Glutamatergic neuron (in vitro differentiated cells): Measurements from ENCODE around the gene SLC23A1. TPM values are rescaled to one million over a fixed set of nuclear protein-coding genes. Genes with fewer than 3 reads are reported as not detected.

Experiments used
- DNase-seq: peaks from one replicate; pipeline ENCODE4 v3.0.0; 2022
- H3K27ac Mint-ChIP-seq: one replicate; pipeline ENCODE4 v1.8.0; 2020; ENCODE audit warnings: mild to moderate bottlenecking, mixed read lengths, inconsistent platforms; ENCODE audit not compliant: unreplicated experiment
- H3K27me3 Mint-ChIP-seq: one replicate; pipeline ENCODE4 v1.8.0; 2020; ENCODE audit warnings: mild to moderate bottlenecking, moderate library complexity, mixed read lengths, inconsistent platforms; ENCODE audit not compliant: unreplicated experiment
- H3K36me3 Mint-ChIP-seq: one replicate; pipeline ENCODE4 v1.8.0; 2020; ENCODE audit warnings: mild to moderate bottlenecking, mixed read lengths, inconsistent platforms; ENCODE audit not compliant: unreplicated experiment
- H3K4me1 Mint-ChIP-seq: one replicate; pipeline ENCODE4 v1.8.0; 2020; ENCODE audit warnings: mild to moderate bottlenecking, low read depth, mixed read lengths, inconsistent platforms; ENCODE audit not compliant: unreplicated experiment
- H3K4me3 Mint-ChIP-seq: one replicate; pipeline ENCODE4 v1.8.0; 2020; ENCODE audit warnings: mild to moderate bottlenecking, mixed read lengths, inconsistent platforms; ENCODE audit not compliant: unreplicated experiment
- H3K9me3 Mint-ChIP-seq: one replicate; pipeline ENCODE4 v1.8.0; 2020; ENCODE audit warnings: mild to moderate bottlenecking, moderate library complexity, mixed read lengths, inconsistent platforms; ENCODE audit not compliant: unreplicated experiment
- total RNA-seq: library from RNA; stranded (reverse); fragmentation: NEBNext Ultra II Directional; extraction: Animal tissue kit (Norgen Biotek cat#: 25700); gene quantifications from one replicate; pipeline ENCODE4 v1.2.1, GENCODE V29; 2021; ENCODE audit not compliant: unreplicated experiment
- TF ChIP-seq, protein P1 (sequence below): fragments of 200-600 bp; sonication (generic); IDR thresholded peaks from one replicate; pipeline ENCODE4 v1.5.0; 2021; ENCODE audit not compliant: partially characterized antibody, unreplicated experiment

The SLC23A1 gene
- total RNA-seq, 1 donor from 2014 or later = not detected

DNA sequence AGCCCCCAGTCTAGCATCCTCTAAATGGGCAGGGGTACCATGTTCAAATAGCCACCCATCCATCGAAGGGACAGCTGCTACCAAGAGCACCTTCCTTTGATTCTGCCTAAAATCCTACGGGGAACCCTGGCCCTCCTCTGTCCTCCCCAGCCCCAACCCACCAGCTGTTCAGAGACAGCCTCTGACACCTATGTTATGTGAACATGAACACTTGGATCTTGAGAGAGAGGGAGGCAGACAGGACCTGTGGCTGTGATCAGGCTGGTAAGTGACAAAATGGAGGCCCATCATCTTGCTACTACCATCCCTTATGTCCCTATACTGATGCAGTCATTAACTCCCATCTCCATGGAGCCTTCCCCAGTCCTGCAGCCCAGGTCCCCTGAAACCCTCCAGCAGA lies 8.2 kb downstream of the SLC23A1 start:
- Mint-ChIP-seq H3K9me3 (peaks cover 4% of the 10 kb centered on the region), H3K4me3 (no peak overlapping the region), H3K27me3 (peaks cover under 1% of the 10 kb centered on the region), H3K27ac (peak overlapping the region; percentile 38), H3K36me3 (no peaks in the 10 kb centered on the region), H3K4me1 (no peaks in the 10 kb centered on the region)
- DNase-seq = no peak
- TF ChIP-seq, protein P1, sequence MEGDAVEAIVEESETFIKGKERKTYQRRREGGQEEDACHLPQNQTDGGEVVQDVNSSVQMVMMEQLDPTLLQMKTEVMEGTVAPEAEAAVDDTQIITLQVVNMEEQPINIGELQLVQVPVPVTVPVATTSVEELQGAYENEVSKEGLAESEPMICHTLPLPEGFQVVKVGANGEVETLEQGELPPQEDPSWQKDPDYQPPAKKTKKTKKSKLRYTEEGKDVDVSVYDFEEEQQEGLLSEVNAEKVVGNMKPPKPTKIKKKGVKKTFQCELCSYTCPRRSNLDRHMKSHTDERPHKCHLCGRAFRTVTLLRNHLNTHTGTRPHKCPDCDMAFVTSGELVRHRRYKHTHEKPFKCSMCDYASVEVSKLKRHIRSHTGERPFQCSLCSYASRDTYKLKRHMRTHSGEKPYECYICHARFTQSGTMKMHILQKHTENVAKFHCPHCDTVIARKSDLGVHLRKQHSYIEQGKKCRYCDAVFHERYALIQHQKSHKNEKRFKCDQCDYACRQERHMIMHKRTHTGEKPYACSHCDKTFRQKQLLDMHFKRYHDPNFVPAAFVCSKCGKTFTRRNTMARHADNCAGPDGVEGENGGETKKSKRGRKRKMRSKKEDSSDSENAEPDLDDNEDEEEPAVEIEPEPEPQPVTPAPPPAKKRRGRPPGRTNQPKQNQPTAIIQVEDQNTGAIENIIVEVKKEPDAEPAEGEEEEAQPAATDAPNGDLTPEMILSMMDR = no peak

DNA sequence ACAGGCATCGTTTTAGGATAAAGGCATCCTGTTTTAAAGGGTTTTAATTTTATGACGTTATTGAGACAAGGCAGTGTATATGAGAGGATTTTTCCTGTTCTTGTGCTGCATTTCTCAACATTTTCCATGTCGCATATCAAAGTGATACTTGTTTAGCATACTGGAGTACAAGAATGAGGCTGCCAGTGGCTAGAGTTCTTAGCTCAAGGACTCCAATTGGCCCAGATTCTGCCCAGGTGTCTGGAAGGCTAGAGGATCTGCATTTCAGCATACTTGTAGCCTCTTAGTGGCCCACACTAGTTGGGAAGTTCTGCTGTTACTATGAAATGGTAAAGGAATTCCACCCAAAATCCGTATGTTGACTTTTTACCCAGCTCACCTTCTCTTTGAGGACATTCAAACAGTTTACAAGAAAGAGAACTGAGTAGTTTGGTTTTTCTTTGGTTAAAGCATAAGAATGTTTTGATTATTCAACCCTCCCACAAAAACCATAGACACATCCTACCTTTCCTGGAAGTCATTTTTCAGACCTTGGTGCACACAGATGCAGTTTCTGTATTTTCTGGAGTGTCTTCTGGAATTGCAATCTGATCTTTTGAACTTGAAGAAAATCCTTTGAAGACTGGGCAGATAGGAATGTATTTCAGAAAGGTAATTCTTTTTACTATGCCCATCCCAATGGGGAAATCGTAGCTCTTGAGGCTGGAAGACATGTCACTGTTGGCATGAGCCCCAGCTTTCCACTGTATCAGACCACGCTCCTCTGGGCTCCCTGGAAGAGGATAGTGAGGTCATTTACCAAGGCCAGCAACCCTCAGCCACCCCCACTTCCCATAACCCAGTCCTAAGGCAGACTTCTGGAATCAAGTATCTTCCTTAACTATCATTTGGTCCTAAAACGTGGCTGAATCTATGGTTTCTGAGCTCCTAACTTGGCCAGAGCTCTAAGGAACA lies 11.3 kb downstream of the SLC23A1 start:
- DNase-seq = no peak
- H3K9me3 Mint-ChIP-seq = peaks cover 3% of the 10 kb centered on the region
- no peaks in the 10 kb centered on the region for H3K36me3 Mint-ChIP-seq
- H3K27ac Mint-ChIP-seq = no peak overlapping the region
- H3K27me3 Mint-ChIP-seq = no peaks in the 10 kb centered on the region
- H3K4me3 Mint-ChIP-seq = no peak overlapping the region
- TF ChIP-seq, protein P1 = no peak
- H3K4me1 Mint-ChIP-seq = no peaks in the 10 kb centered on the region

DNA sequence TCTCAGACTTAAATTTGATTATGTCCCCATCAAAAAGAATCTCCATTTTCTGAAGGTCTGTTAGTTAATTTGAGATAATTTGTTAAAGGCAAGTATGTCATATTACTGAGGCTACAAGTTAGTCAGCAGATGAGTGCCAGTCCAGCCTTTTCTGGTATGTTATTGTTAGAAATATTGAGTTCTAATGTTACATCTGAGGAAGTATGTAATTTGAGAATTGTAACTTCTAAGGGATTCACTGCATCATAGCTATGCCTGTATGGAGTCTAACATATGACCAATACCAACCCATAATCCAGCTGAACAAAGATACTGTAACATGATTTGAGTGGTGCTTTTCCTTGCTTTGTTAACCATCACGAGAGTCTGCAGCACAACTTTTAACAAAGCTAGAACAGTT lies 13.9 kb downstream of the SLC23A1 start:
- no peaks in the 10 kb centered on the region for H3K36me3 Mint-ChIP-seq
- H3K4me3 Mint-ChIP-seq = no peak overlapping the region
- H3K9me3 Mint-ChIP-seq = peaks cover 3% of the 10 kb centered on the region
- H3K27me3 Mint-ChIP-seq = no peaks in the 10 kb centered on the region
- H3K4me1 Mint-ChIP-seq = no peaks in the 10 kb centered on the region
- TF ChIP-seq, protein P1 = no peak
- DNase-seq = no peak
- H3K27ac Mint-ChIP-seq = no peak overlapping the region

DNA sequence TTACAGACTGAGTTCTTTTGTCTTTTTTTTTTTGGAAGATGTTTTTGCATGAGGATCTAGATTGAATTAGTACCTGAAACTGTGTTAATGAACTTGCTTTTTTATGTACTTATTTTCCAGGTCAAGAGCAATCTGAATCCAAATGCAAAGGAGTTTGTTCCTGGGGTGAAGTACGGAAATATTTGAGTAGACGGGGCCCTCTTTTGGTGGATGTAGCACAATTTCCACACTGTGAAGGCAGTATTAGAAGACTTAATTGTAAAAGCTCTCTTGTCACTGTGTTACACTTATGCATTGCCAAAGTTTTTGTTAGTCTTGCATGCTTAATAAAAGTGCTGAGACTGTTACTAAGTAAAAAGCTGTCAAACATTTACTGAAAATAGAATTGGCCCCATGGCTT lies 14.5 kb downstream of the SLC23A1 start:
- Mint-ChIP-seq H3K27ac (no peak overlapping the region), H3K4me3 (no peak overlapping the region), H3K27me3 (no peaks in the 10 kb centered on the region), H3K4me1 (no peaks in the 10 kb centered on the region), H3K9me3 (peaks cover 3% of the 10 kb centered on the region), H3K36me3 (no peaks in the 10 kb centered on the region)
- TF ChIP-seq, protein P1 = no peak
- DNase-seq = no peak

DNA sequence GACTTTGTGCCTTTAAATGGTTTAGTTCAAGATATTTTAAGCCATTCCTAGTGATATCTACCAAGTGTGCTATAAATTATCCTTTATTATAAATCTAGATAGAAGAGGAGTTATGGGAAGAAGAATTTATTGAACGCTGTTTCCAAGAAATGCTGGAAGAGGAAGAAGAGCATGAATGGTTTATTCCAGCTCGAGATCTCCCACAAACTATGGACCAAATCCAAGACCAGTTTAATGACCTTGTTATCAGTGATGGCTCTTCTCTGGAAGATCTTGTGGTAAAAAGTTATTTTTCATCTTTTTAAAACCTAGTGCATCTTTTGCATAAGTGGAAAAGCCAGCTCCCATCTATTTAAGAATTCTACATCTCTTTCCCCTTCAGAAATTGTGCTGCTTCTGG lies 18.6 kb downstream of the SLC23A1 start:
- TF ChIP-seq, protein P1 = no peak
- Mint-ChIP-seq H3K27ac (no peak overlapping the region), H3K4me1 (no peaks in the 10 kb centered on the region), H3K4me3 (no peak overlapping the region), H3K9me3 (no peaks in the 10 kb centered on the region), H3K36me3 (no peaks in the 10 kb centered on the region), H3K27me3 (no peaks in the 10 kb centered on the region)
- no peak for DNase-seq
